ENCODE results near the gene NGF.

Gene NGF

GRCh38 chr1:115284209-115284608, 53.8 kb downstream of the NGF start:
- H3K4me2 ChIP-seq (ENCODE audit: low read depth, low read length), result no peak overlapping the region

GRCh38 chr1:115283681-115284146, 54.3 kb downstream of the NGF start:
- no peaks in the 10 kb centered on the region for H3K36me3 ChIP-seq (replicated peaks; ENCODE audit: insufficient read depth, low read length)
- H3K4me1 ChIP-seq (ENCODE audit: low read length), result no peaks in the 10 kb centered on the region
- H3K9me2 ChIP-seq (replicated peaks; ENCODE audit: insufficient read depth, low read length), result no peaks in the 10 kb centered on the region
- H2AFZ ChIP-seq (ENCODE audit: low read length), result no peak overlapping the region
- no peaks in the 10 kb centered on the region for H3K9me3 ChIP-seq (replicated peaks; ENCODE audit: insufficient read depth, low read length)
- H3K4me3 ChIP-seq (ENCODE audit: low read length), result no peak overlapping the region
- H3K27me3 ChIP-seq (replicated peaks; ENCODE audit: insufficient read depth, low read length), result no peaks in the 10 kb centered on the region; the same call in 1 of the 2 replicates
- H3K9ac ChIP-seq (ENCODE audit: low read length), result no peak overlapping the region
- H3K27ac ChIP-seq (ENCODE audit: low read length), result no peak overlapping the region
- H3K4me2 ChIP-seq (ENCODE audit: low read depth, low read length), result no peak overlapping the region
- DNase-seq, result no peak
- TF ChIP-seq EZH2phosphoT487 (IDR thresholded peaks at IDR 0.05; ENCODE audit: low read length) (no peak), CTCF (IDR thresholded peaks at IDR 0.05; ENCODE audit: low read length) (no peak), EZH2 (optimal IDR thresholded peaks at IDR 0.05; ENCODE audit: low read depth, low read length) (no peak)
- H3K79me2 ChIP-seq (ENCODE audit: low read length), result no peaks in the 10 kb centered on the region
- no peaks in the 10 kb centered on the region for H4K20me1 ChIP-seq (ENCODE audit: insufficient read depth, low read length)
- H3F3A ChIP-seq (ENCODE audit: insufficient read depth, low read length), result no peaks in the 10 kb centered on the region

More at GRCh38 chr1:115284209-115284608, 53.8 kb downstream of the NGF start:
- no peak for DNase-seq
- TF ChIP-seq CTCF (IDR thresholded peaks at IDR 0.05; ENCODE audit: low read length) (no peak), EZH2 (optimal IDR thresholded peaks at IDR 0.05; ENCODE audit: low read depth, low read length) (no peak), EZH2phosphoT487 (IDR thresholded peaks at IDR 0.05; ENCODE audit: low read length) (no peak)
- Histone ChIP-seq H3K79me2 (ENCODE audit: low read length) (no peaks in the 10 kb centered on the region), H3K27me3 (replicated peaks; ENCODE audit: insufficient read depth, low read length) (peaks cover 2% of the 10 kb centered on the region; the same call in 1 of the 2 replicates), H2AFZ (ENCODE audit: low read length) (no peak overlapping the region), H3K9me2 (replicated peaks; ENCODE audit: insufficient read depth, low read length) (no peaks in the 10 kb centered on the region), H3K9ac (ENCODE audit: low read length) (no peak overlapping the region), H3K27ac (ENCODE audit: low read length) (no peak overlapping the region), H3K9me3 (replicated peaks; ENCODE audit: insufficient read depth, low read length) (no peaks in the 10 kb centered on the region), H3K4me1 (ENCODE audit: low read length) (no peaks in the 10 kb centered on the region), H4K20me1 (ENCODE audit: insufficient read depth, low read length) (no peaks in the 10 kb centered on the region), H3F3A (ENCODE audit: insufficient read depth, low read length) (no peaks in the 10 kb centered on the region), H3K36me3 (replicated peaks; ENCODE audit: insufficient read depth, low read length) (no peaks in the 10 kb centered on the region), H3K4me3 (ENCODE audit: low read length) (no peak overlapping the region)

- Histone ChIP-seq H3K4me3 (ENCODE audit: low read length) (no peak overlapping the region), H3K79me2 (ENCODE audit: low read length) (no peaks in the 10 kb centered on the region), H3K9ac (ENCODE audit: low read length) (no peak overlapping the region), H2AFZ (ENCODE audit: low read length) (no peak overlapping the region), H3K9me2 (replicated peaks; ENCODE audit: insufficient read depth, low read length) (no peaks in the 10 kb centered on the region), H3K4me2 (ENCODE audit: low read depth, low read length) (no peak overlapping the region), H3K9me3 (replicated peaks; ENCODE audit: insufficient read depth, low read length) (no peaks in the 10 kb centered on the region), H3K27me3 (replicated peaks; ENCODE audit: insufficient read depth, low read length) (no peaks in the 10 kb centered on the region; the same call in 1 of the 2 replicates), H3K4me1 (ENCODE audit: low read length) (no peaks in the 10 kb centered on the region), H3F3A (ENCODE audit: insufficient read depth, low read length) (no peaks in the 10 kb centered on the region), H3K27ac (ENCODE audit: low read length) (no peak overlapping the region), H3K36me3 (replicated peaks; ENCODE audit: insufficient read depth, low read length) (no peaks in the 10 kb centered on the region), H4K20me1 (ENCODE audit: insufficient read depth, low read length) (no peaks in the 10 kb centered on the region)
- TF ChIP-seq EZH2phosphoT487 (IDR thresholded peaks at IDR 0.05; ENCODE audit: low read length), result no peak
- DNase-seq, result no peak
Measured at GRCh38 chr1:115283249-115283648, 54.8 kb downstream of the NGF start.

GRCh38 chr1:115282807-115283208, 55.2 kb downstream of the NGF start:
- H3K4me1 ChIP-seq (ENCODE audit: low read length), result no peaks in the 10 kb centered on the region
- no peaks in the 10 kb centered on the region for H3K9me2 ChIP-seq (replicated peaks; ENCODE audit: insufficient read depth, low read length)
- no peak overlapping the region for H2AFZ ChIP-seq (ENCODE audit: low read length)
- H3K27ac ChIP-seq (ENCODE audit: low read length), result no peak overlapping the region
- no peak overlapping the region for H3K4me2 ChIP-seq (ENCODE audit: low read depth, low read length)
- no peaks in the 10 kb centered on the region for H3K36me3 ChIP-seq (replicated peaks; ENCODE audit: insufficient read depth, low read length)
- no peak overlapping the region for H3K9ac ChIP-seq (ENCODE audit: low read length)
- H3K27me3 ChIP-seq (replicated peaks; ENCODE audit: insufficient read depth, low read length), result no peaks in the 10 kb centered on the region; the same call in 1 of the 2 replicates
- no peaks in the 10 kb centered on the region for H3F3A ChIP-seq (ENCODE audit: insufficient read depth, low read length)
- H3K9me3 ChIP-seq (replicated peaks; ENCODE audit: insufficient read depth, low read length), result no peaks in the 10 kb centered on the region
- TF ChIP-seq EZH2phosphoT487 (IDR thresholded peaks at IDR 0.05; ENCODE audit: low read length) (no peak), EZH2 (optimal IDR thresholded peaks at IDR 0.05; ENCODE audit: low read depth, low read length) (no peak), CTCF (IDR thresholded peaks at IDR 0.05; ENCODE audit: low read length) (no peak)
- no peaks in the 10 kb centered on the region for H3K79me2 ChIP-seq (ENCODE audit: low read length)
- no peaks in the 10 kb centered on the region for H4K20me1 ChIP-seq (ENCODE audit: insufficient read depth, low read length)
- no peak overlapping the region for H3K4me3 ChIP-seq (ENCODE audit: low read length)
- no peak for DNase-seq

Data from MM.1S (cell line).